Stimulated activated CD4-positive, alpha-beta T cell treated with anti-CD3 and anti-CD28 coated beads, Interleukin-15, amount 100 ng/mL, for 48 hours (primary cell): ENCODE measurements around the gene YWHAG.
"Not testable (repeated sequence)": the region's sequence is repeated elsewhere in the genome, so short reads cannot be mapped to it uniquely, and the experiment has no call there.

Experiments used
- DNase-seq, 2 donors: peaks; one replicate each; pipeline ENCODE4 v3.0.0-alpha.2; 2020; ENCODE audit warnings: low read depth in 2 of 2

YWHAG gene

GRCh38 chr7:76294344-76295024 is 64.3 kb downstream of the YWHAG start:
- no peak for DNase-seq

GRCh38 chr7:76293407-76293901 is 65.3 kb downstream of the YWHAG start:
- DNase-seq: no peak

GRCh38 chr7:76292911-76293310 is 65.9 kb downstream of the YWHAG start:
- DNase-seq: not testable (repeated sequence)

GRCh38 chr7:76292213-76292573 is 66.6 kb downstream of the YWHAG start:
- no peak for DNase-seq

- peak; percentile 86 to 92 for DNase-seq
Measured at GRCh38 chr7:76291351-76292212, 67.2 kb downstream of the YWHAG start.

- DNase-seq: not testable (repeated sequence)
Measured at GRCh38 chr7:76290847-76291350, 67.9 kb downstream of the YWHAG start.

GRCh38 chr7:76286842-76287403 is 71.9 kb downstream of the YWHAG start:
- no peak for DNase-seq

GRCh38 chr7:76285604-76286374 is 73.0 kb downstream of the YWHAG start:
- no peak for DNase-seq

GRCh38 chr7:76283254-76284159 is 75.3 kb downstream of the YWHAG start:
- DNase-seq: no peak

- no peak for DNase-seq
Measured at GRCh38 chr7:76282344-76283253, 76.2 kb downstream of the YWHAG start.

- no peak for DNase-seq
Measured at GRCh38 chr7:76281706-76282343, 77.0 kb downstream of the YWHAG start.

GRCh38 chr7:76281006-76281705 is 77.6 kb downstream of the YWHAG start:
- no peak for DNase-seq

GRCh38 chr7:76280408-76280807 is 78.4 kb downstream of the YWHAG start:
- DNase-seq: no peak

- DNase-seq: no peak
Measured at GRCh38 chr7:76278540-76278939, 80.3 kb downstream of the YWHAG start.
